SK-N-SH treated with all-trans-retinoic acid at 6 μM for 48 hours (cell line): ENCODE results near the gene MEIS1.

ENCODE experiments used
- ATAC-seq: fragments of 200-7000 bp; cut with Tn5 transposase; 3 replicates; pipeline ENCODE4 v1.9.1; 2020; ENCODE audit warnings: mild to moderate bottlenecking, moderate library complexity
- ARNTL ChIP-seq: fragments of 450-650 bp; formaldehyde crosslinking; IDR thresholded peaks from 2 replicates; pipeline ENCODE4 v1.5.0; 2020; ENCODE audit warnings: low read depth, mild to moderate bottlenecking, moderate library complexity, borderline replicate concordance
- BACH2 ChIP-seq: fragments of 250-450 bp; sonication (Bioruptor Pico); IDR thresholded peaks from 2 replicates; pipeline ENCODE4 v1.9.0; 2021; ENCODE audit warnings: mild to moderate bottlenecking, borderline replicate concordance
- CSDC2 ChIP-seq: fragments of 250-450 bp; sonication (Bioruptor Pico); IDR thresholded peaks from 2 replicates; pipeline ENCODE4 v1.5.0; 2020; ENCODE audit warnings: mild to moderate bottlenecking, moderate library complexity
- ESRRG ChIP-seq: fragments of 250-450 bp; sonication (Bioruptor Pico); IDR thresholded peaks from 2 replicates; pipeline ENCODE4 v1.6.1; 2021; ENCODE audit warnings: mild to moderate bottlenecking
- GLIS3 ChIP-seq: fragments of 250-450 bp; sonication (Bioruptor Pico); IDR thresholded peaks from 2 replicates; pipeline ENCODE4 v1.5.0; 2020; ENCODE audit warnings: mild to moderate bottlenecking, moderate library complexity
- ISL1 ChIP-seq: fragments of 250-450 bp; sonication (Bioruptor Pico); IDR thresholded peaks from 2 replicates; pipeline ENCODE4 v2.1.2; 2022; ENCODE audit warnings: mild to moderate bottlenecking, moderate library complexity
- OSR1 ChIP-seq: fragments of 250-450 bp; sonication (Bioruptor Pico); IDR thresholded peaks from 2 replicates; pipeline ENCODE4 v1.8.0; 2022; ENCODE audit warnings: moderate library complexity, mild to moderate bottlenecking, inconsistent platforms
- PPARA ChIP-seq: fragments of 250-450 bp; sonication (Bioruptor Pico); IDR thresholded peaks from 2 replicates; pipeline ENCODE4 v1.5.0; 2020; ENCODE audit warnings: mild to moderate bottlenecking, borderline replicate concordance
- RARB ChIP-seq: fragments of 250-450 bp; sonication (Bioruptor Pico); IDR thresholded peaks from 2 replicates; pipeline ENCODE4 v1.8.0; 2021; ENCODE audit warnings: mild to moderate bottlenecking, moderate library complexity
- SNAI2 ChIP-seq: fragments of 250-450 bp; sonication (Bioruptor Pico); IDR thresholded peaks from 2 replicates; pipeline ENCODE4 v1.5.0; 2020; ENCODE audit warnings: mild to moderate bottlenecking, moderate library complexity
- TCF4 ChIP-seq: fragments of 250-450 bp; sonication (Bioruptor Pico); IDR thresholded peaks from 2 replicates; pipeline ENCODE4 v1.8.0; 2021; ENCODE audit warnings: mild to moderate bottlenecking, moderate library complexity, borderline replicate concordance
- TOX ChIP-seq: fragments of 250-450 bp; sonication (Bioruptor Pico); IDR thresholded peaks from 2 replicates; pipeline ENCODE4 v1.8.0; 2021; ENCODE audit warnings: mild to moderate bottlenecking, moderate library complexity, borderline replicate concordance
- ZC3H10 ChIP-seq: fragments of 250-450 bp; sonication (Bioruptor Pico); IDR thresholded peaks from 2 replicates; pipeline ENCODE4 v1.5.1; 2021; ENCODE audit warnings: mild to moderate bottlenecking, moderate library complexity
- ZFP3 ChIP-seq: fragments of 250-450 bp; sonication (Bioruptor Pico); IDR thresholded peaks from 2 replicates; pipeline ENCODE4 v1.5.0; 2020; ENCODE audit warnings: mild to moderate bottlenecking, moderate library complexity
- ZNF565 ChIP-seq: fragments of 450-650 bp; formaldehyde crosslinking; conservative IDR thresholded peaks from 2 replicates; pipeline ENCODE4 v1.5.0; 2020; ENCODE audit warnings: low read depth, mild to moderate bottlenecking, moderate library complexity
- ZNF70 ChIP-seq: fragments of 450-650 bp; formaldehyde crosslinking; IDR thresholded peaks from 2 replicates; pipeline ENCODE4 v1.5.0; 2020; ENCODE audit warnings: mild to moderate bottlenecking, moderate library complexity
- TF ChIP-seq, protein P1 (sequence below): fragments of 250-450 bp; sonication (Bioruptor Pico); IDR thresholded peaks from 2 replicates; pipeline ENCODE4 v1.5.1; 2020; ENCODE audit warnings: low read depth, mild to moderate bottlenecking, moderate library complexity
- TF ChIP-seq, protein P2 (sequence below): fragments of 250-450 bp; sonication (Bioruptor Pico); IDR thresholded peaks from 2 replicates; pipeline ENCODE4 v1.8.0; 2020; ENCODE audit warnings: mild to moderate bottlenecking, moderate library complexity, borderline replicate concordance
- TF ChIP-seq, protein P3 (sequence below): fragments of 250-450 bp; sonication (Bioruptor Pico); IDR thresholded peaks from 2 replicates; pipeline ENCODE4 v1.5.1; 2021; ENCODE audit warnings: mild to moderate bottlenecking, moderate library complexity
- TF ChIP-seq, protein P4 (sequence below): fragments of 250-450 bp; sonication (Bioruptor Pico); IDR thresholded peaks from 2 replicates; pipeline ENCODE4 v1.5.0; 2020; ENCODE audit warnings: mild to moderate bottlenecking, moderate library complexity
- TF ChIP-seq, protein P5 (sequence below): fragments of 250-450 bp; sonication (Bioruptor Pico); IDR thresholded peaks from 2 replicates; pipeline ENCODE4 v1.8.0; 2021; ENCODE audit warnings: low read depth, mild to moderate bottlenecking, moderate library complexity, borderline replicate concordance

The MEIS1 gene

DNA sequence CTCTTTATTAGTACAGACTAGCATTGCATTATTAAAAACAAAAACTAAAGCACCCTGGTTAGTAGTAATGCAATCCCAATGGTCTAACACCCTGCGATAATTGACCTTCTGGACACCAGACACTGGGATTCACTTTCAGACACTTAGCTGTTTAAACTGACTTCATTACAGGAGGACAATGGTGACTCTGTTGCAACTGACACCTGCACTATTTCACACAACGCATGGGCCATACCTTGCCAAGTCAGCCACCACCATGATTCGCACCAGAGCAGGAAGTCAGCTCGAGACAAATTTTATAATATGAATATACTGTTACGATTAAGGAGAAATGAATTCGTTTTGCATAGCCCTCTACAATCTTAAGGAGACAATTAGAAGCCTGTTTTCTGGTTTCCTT lies 150.7 kb downstream of the MEIS1 start:
- no peak for ATAC-seq
- TF ChIP-seq SNAI2 (CRISPR knock-in tag), result no peak
- no peak for TF ChIP-seq OSR1 (CRISPR knock-in tag)
- no peak for TF ChIP-seq CSDC2 (CRISPR knock-in tag)

DNA sequence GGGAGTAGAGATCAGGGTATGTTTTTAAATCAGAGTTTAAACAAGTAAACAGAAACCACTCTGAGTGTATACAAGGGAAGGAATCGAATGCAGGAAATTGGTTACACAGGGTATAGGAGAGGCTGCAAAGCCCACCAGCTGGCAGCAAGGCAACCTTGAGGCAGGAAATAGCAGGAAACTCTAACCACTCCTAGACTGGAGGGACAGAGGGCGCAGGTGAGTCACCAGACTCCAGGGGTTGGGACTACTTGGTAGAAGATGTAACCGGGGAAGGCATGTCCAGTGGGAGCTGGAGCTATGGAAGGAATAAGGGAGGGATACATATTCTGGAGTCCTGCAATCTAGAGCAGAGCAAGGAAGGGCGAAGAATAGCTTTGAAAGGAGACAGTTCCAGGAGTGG lies 152.3 kb downstream of the MEIS1 start:
- TF ChIP-seq PPARA (CRISPR knock-in tag) (no peak), OSR1 (CRISPR knock-in tag) (no peak), RARB (CRISPR knock-in tag) (no peak), BACH2 (no peak), ZNF565 (CRISPR knock-in tag) (no peak), ZC3H10 (CRISPR knock-in tag) (no peak), ISL1 (CRISPR knock-in tag) (no peak), GLIS3 (no peak), TOX (no peak), ARNTL (no peak), ESRRG (CRISPR knock-in tag) (no peak), CSDC2 (CRISPR knock-in tag) (no peak), TCF4 (CRISPR knock-in tag) (no peak)
- TF ChIP-seq, protein P1, sequence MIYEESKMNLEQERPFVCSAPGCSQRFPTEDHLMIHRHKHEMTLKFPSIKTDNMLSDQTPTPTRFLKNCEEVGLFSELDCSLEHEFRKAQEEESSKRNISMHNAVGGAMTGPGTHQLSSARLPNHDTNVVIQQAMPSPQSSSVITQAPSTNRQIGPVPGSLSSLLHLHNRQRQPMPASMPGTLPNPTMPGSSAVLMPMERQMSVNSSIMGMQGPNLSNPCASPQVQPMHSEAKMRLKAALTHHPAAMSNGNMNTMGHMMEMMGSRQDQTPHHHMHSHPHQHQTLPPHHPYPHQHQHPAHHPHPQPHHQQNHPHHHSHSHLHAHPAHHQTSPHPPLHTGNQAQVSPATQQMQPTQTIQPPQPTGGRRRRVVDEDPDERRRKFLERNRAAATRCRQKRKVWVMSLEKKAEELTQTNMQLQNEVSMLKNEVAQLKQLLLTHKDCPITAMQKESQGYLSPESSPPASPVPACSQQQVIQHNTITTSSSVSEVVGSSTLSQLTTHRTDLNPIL (CRISPR knock-in tag), result no peak
- TF ChIP-seq, protein P2, sequence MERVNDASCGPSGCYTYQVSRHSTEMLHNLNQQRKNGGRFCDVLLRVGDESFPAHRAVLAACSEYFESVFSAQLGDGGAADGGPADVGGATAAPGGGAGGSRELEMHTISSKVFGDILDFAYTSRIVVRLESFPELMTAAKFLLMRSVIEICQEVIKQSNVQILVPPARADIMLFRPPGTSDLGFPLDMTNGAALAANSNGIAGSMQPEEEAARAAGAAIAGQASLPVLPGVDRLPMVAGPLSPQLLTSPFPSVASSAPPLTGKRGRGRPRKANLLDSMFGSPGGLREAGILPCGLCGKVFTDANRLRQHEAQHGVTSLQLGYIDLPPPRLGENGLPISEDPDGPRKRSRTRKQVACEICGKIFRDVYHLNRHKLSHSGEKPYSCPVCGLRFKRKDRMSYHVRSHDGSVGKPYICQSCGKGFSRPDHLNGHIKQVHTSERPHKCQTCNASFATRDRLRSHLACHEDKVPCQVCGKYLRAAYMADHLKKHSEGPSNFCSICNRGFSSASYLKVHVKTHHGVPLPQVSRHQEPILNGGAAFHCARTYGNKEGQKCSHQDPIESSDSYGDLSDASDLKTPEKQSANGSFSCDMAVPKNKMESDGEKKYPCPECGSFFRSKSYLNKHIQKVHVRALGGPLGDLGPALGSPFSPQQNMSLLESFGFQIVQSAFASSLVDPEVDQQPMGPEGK (CRISPR knock-in tag), result no peak
- TF ChIP-seq, protein P3, sequence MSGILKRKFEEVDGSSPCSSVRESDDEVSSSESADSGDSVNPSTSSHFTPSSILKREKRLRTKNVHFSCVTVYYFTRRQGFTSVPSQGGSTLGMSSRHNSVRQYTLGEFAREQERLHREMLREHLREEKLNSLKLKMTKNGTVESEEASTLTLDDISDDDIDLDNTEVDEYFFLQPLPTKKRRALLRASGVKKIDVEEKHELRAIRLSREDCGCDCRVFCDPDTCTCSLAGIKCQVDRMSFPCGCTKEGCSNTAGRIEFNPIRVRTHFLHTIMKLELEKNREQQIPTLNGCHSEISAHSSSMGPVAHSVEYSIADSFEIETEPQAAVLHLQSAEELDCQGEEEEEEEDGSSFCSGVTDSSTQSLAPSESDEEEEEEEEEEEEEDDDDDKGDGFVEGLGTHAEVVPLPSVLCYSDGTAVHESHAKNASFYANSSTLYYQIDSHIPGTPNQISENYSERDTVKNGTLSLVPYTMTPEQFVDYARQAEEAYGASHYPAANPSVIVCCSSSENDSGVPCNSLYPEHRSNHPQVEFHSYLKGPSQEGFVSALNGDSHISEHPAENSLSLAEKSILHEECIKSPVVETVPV (CRISPR knock-in tag), result no peak
- TF ChIP-seq, protein P4, sequence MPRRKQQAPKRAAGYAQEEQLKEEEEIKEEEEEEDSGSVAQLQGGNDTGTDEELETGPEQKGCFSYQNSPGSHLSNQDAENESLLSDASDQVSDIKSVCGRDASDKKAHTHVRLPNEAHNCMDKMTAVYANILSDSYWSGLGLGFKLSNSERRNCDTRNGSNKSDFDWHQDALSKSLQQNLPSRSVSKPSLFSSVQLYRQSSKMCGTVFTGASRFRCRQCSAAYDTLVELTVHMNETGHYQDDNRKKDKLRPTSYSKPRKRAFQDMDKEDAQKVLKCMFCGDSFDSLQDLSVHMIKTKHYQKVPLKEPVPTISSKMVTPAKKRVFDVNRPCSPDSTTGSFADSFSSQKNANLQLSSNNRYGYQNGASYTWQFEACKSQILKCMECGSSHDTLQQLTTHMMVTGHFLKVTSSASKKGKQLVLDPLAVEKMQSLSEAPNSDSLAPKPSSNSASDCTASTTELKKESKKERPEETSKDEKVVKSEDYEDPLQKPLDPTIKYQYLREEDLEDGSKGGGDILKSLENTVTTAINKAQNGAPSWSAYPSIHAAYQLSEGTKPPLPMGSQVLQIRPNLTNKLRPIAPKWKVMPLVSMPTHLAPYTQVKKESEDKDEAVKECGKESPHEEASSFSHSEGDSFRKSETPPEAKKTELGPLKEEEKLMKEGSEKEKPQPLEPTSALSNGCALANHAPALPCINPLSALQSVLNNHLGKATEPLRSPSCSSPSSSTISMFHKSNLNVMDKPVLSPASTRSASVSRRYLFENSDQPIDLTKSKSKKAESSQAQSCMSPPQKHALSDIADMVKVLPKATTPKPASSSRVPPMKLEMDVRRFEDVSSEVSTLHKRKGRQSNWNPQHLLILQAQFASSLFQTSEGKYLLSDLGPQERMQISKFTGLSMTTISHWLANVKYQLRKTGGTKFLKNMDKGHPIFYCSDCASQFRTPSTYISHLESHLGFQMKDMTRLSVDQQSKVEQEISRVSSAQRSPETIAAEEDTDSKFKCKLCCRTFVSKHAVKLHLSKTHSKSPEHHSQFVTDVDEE, result no peak
- TF ChIP-seq, protein P5, sequence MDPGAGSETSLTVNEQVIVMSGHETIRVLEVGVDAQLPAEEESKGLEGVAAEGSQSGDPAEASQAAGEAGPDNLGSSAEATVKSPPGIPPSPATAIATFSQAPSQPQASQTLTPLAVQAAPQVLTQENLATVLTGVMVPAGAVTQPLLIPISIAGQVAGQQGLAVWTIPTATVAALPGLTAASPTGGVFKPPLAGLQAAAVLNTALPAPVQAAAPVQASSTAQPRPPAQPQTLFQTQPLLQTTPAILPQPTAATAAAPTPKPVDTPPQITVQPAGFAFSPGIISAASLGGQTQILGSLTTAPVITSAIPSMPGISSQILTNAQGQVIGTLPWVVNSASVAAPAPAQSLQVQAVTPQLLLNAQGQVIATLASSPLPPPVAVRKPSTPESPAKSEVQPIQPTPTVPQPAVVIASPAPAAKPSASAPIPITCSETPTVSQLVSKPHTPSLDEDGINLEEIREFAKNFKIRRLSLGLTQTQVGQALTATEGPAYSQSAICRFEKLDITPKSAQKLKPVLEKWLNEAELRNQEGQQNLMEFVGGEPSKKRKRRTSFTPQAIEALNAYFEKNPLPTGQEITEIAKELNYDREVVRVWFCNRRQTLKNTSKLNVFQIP (CRISPR knock-in tag), result no peak
- ATAC-seq, result peak; percentile 57

DNA sequence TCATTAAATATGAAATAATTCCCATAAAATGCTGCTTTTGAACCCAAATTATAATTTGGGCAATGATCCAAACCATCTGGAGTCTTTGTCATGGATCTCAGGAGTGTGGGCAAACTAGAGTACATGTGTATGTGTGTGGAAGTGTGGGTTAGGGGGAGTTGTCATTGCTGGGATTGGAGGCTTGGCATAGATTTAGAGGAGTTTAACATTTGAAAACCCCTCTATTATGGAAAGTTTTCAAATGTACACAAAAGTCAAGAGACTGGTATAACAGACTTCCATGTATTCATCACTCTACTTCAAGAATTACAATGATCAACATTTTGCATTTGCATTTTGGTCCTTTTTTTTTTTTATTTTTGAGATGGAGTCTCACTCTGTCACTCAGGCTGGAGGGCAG lies 159.1 kb downstream of the MEIS1 start:
- ATAC-seq, result no peak
- TF ChIP-seq ISL1 (CRISPR knock-in tag), result no peak
- TF ChIP-seq, protein P2 (CRISPR knock-in tag), result no peak
- TF ChIP-seq TOX, result no peak
- no peak for TF ChIP-seq TCF4 (CRISPR knock-in tag)
- TF ChIP-seq ZC3H10 (CRISPR knock-in tag), result no peak
- no peak for TF ChIP-seq RARB (CRISPR knock-in tag)
- no peak for TF ChIP-seq ZFP3 (CRISPR knock-in tag)
- TF ChIP-seq, protein P4, result no peak
- TF ChIP-seq, protein P3 (CRISPR knock-in tag), result no peak
- TF ChIP-seq PPARA (CRISPR knock-in tag), result no peak
- TF ChIP-seq ZNF70 (CRISPR knock-in tag), result no peak
- no peak for TF ChIP-seq ARNTL
